HEK293 (cell line): ENCODE results near the gene PLIN5.

Experiments used
- GLIS1 ChIP-seq: fragments of 450-650 bp; formaldehyde crosslinking; IDR thresholded peaks from 2 replicates; pipeline ENCODE4 v1.5.1; 2016; ENCODE audit warnings: missing biosample characterization, missing genetic modification characterization
- HIC1 ChIP-seq: fragments of 450-650 bp; formaldehyde crosslinking; IDR thresholded peaks from 2 replicates; pipeline ENCODE4 v1.5.1; 2016; ENCODE audit warnings: missing biosample characterization, missing genetic modification characterization
- OSR2 ChIP-seq: fragments of 450-650 bp; formaldehyde crosslinking; IDR thresholded peaks from 2 replicates; pipeline ENCODE4 v1.5.1; 2016; ENCODE audit warnings: missing biosample characterization, missing genetic modification characterization
- PRDM4 ChIP-seq: fragments of 450-650 bp; formaldehyde crosslinking; IDR thresholded peaks from 2 replicates; pipeline ENCODE4 v1.5.1; 2017; ENCODE audit warnings: missing biosample characterization, missing genetic modification characterization
- SP3 ChIP-seq: fragments of 450-650 bp; formaldehyde crosslinking; IDR thresholded peaks from 2 replicates; pipeline ENCODE4 v1.5.1; 2016; ENCODE audit warnings: missing biosample characterization, missing genetic modification characterization
- TRIM28 ChIP-seq: IDR thresholded peaks from 2 replicates; pipeline ENCODE4 v1.6.1; 2011; ENCODE audit warnings: low read length, control low read depth, borderline replicate concordance
- ZBTB44 ChIP-seq: fragments of 450-650 bp; IDR thresholded peaks from 2 replicates; pipeline ENCODE4 v1.5.1; 2018; ENCODE audit warnings: missing biosample characterization, mild to moderate bottlenecking, missing genetic modification characterization
- ZNF112 ChIP-seq: fragments of 450-650 bp; formaldehyde crosslinking; IDR thresholded peaks from 2 replicates; pipeline ENCODE4 v1.5.0; 2017; ENCODE audit warnings: missing biosample characterization, missing genetic modification characterization
- ZNF146 ChIP-seq: fragments of 450-650 bp; formaldehyde crosslinking; IDR thresholded peaks from 2 replicates; pipeline ENCODE4 v1.5.1; 2016; ENCODE audit warnings: missing biosample characterization, missing genetic modification characterization
- ZNF148 ChIP-seq: fragments of 450-650 bp; formaldehyde crosslinking; IDR thresholded peaks from 2 replicates; pipeline ENCODE4 v1.5.0; 2017; ENCODE audit warnings: missing biosample characterization, missing genetic modification characterization, borderline replicate concordance
- ZNF157 ChIP-seq: fragments of 450-650 bp; formaldehyde crosslinking; IDR thresholded peaks from 2 replicates; pipeline ENCODE4 v1.5.1; 2016; ENCODE audit warnings: missing biosample characterization, missing genetic modification characterization
- ZNF23 ChIP-seq: fragments of 450-650 bp; formaldehyde crosslinking; IDR thresholded peaks from 2 replicates; pipeline ENCODE4 v1.5.1; 2016; ENCODE audit warnings: missing biosample characterization, missing genetic modification characterization, borderline replicate concordance
- ZNF280C ChIP-seq: fragments of 450-650 bp; formaldehyde crosslinking; IDR thresholded peaks from 2 replicates; pipeline ENCODE4 v1.5.1; 2016; ENCODE audit warnings: missing biosample characterization, missing genetic modification characterization
- ZNF362 ChIP-seq: fragments of 450-650 bp; formaldehyde crosslinking; IDR thresholded peaks from 2 replicates; pipeline ENCODE4 v1.5.1; 2016; ENCODE audit warnings: missing biosample characterization, missing genetic modification characterization
- ZNF423 ChIP-seq: fragments of 450-650 bp; formaldehyde crosslinking; IDR thresholded peaks from 2 replicates; pipeline ENCODE4 v1.5.1; 2016; ENCODE audit warnings: missing biosample characterization, missing genetic modification characterization
- ZNF571 ChIP-seq: fragments of 450-650 bp; formaldehyde crosslinking; IDR thresholded peaks from 2 replicates; pipeline ENCODE4 v1.5.0; 2017; ENCODE audit warnings: missing biosample characterization, missing genetic modification characterization
- ZNF76 ChIP-seq: fragments of 450-650 bp; formaldehyde crosslinking; IDR thresholded peaks from 2 replicates; pipeline ENCODE4; 2016; ENCODE audit warnings: low read depth, missing biosample characterization, missing genetic modification characterization, borderline replicate concordance
- ZSCAN4 ChIP-seq: fragments of 450-650 bp; formaldehyde crosslinking; IDR thresholded peaks from 2 replicates; pipeline ENCODE4 v1.5.1; 2017; ENCODE audit warnings: missing biosample characterization, missing genetic modification characterization

PLIN5 gene

GRCh38 chr19:4575267-4576015 is 40.4 kb upstream of the PLIN5 start (continued):
- TF ChIP-seq ZNF148 (tag by site-specific recombination) (no peak), SP3 (tag by site-specific recombination) (peak; percentile 53), ZNF76 (tag by site-specific recombination) (peak; percentile 61; the same call in 1 of the 2 replicates), HIC1 (tag by site-specific recombination) (peak; percentile 99), ZNF571 (tag by site-specific recombination) (no peak), TRIM28 (no peak), OSR2 (tag by site-specific recombination) (peak; percentile 36), ZNF280C (tag by site-specific recombination) (no peak), PRDM4 (tag by site-specific recombination) (peak; percentile 41; the same call in 1 of the 2 replicates), ZNF112 (tag by site-specific recombination) (no peak), ZNF362 (tag by site-specific recombination) (peak; percentile 64; the same call in 1 of the 2 replicates), GLIS1 (tag by site-specific recombination) (peak; percentile 96), ZNF23 (tag by site-specific recombination) (no peak), ZSCAN4 (peak; percentile 56; the same call in 1 of the 2 replicates), ZNF157 (tag by site-specific recombination) (no peak), ZBTB44 (no peak), ZNF423 (tag by site-specific recombination) (peak; percentile 62; the same call in 1 of the 2 replicates), ZNF146 (tag by site-specific recombination) (peak; percentile 49; the same call in 1 of the 2 replicates)
